Panc1 (cell line): Measurements from ENCODE around the gene PSMB7.

Experiments
- POLR2AphosphoS5 ChIP-seq: IDR thresholded peaks from 2 replicates; pipeline ENCODE4 v1.6.1; 2012; ENCODE audit warnings: mild to moderate bottlenecking, low read depth, low read length, moderate library complexity
- TF ChIP-seq, protein P1 (sequence below): fragments of 450-650 bp; IDR thresholded peaks from 2 replicates; pipeline ENCODE4 v1.5.1; 2017; ENCODE audit warnings: mild to moderate bottlenecking

DNA sequence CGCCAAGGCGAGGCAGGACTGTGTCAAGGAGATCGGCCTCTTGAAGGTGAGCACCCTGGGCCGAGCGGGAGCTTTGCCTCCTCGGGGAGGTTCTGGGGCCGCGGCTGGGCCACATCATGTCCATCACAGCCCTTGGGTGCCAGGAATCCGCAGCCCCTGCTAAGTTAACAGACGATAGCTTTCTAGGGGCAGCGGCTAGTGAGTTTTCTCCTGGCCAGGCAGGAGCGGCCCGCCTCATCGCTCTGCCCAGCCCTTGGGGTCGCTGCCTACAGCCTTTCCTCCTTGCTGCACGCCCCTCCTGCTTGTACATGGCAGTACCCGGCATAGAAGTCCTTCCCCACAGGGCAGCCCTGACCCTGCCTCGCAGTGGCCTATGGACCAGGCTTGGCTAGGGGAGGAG lies 101.3 kb downstream of the PSMB7 start:
- TF ChIP-seq, protein P1, sequence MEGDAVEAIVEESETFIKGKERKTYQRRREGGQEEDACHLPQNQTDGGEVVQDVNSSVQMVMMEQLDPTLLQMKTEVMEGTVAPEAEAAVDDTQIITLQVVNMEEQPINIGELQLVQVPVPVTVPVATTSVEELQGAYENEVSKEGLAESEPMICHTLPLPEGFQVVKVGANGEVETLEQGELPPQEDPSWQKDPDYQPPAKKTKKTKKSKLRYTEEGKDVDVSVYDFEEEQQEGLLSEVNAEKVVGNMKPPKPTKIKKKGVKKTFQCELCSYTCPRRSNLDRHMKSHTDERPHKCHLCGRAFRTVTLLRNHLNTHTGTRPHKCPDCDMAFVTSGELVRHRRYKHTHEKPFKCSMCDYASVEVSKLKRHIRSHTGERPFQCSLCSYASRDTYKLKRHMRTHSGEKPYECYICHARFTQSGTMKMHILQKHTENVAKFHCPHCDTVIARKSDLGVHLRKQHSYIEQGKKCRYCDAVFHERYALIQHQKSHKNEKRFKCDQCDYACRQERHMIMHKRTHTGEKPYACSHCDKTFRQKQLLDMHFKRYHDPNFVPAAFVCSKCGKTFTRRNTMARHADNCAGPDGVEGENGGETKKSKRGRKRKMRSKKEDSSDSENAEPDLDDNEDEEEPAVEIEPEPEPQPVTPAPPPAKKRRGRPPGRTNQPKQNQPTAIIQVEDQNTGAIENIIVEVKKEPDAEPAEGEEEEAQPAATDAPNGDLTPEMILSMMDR = no peak
- TF ChIP-seq POLR2AphosphoS5 = no peak
